Colon (tissue), 2 donors: Measurements from ENCODE around the gene GPRIN2.
"Not testable (repeated sequence)": the region's sequence is repeated elsewhere in the genome, so short reads cannot be mapped to it uniquely, and the experiment has no call there.

Source experiments
- FAIRE-seq: peaks from 2 replicates; lab custom pipeline; 2012; peaks lifted over from hg19 to GRCh38; lab: Jason Lieb, UNC
- donor health status: control.
- donor health status: control.

The GPRIN2 gene

DNA sequence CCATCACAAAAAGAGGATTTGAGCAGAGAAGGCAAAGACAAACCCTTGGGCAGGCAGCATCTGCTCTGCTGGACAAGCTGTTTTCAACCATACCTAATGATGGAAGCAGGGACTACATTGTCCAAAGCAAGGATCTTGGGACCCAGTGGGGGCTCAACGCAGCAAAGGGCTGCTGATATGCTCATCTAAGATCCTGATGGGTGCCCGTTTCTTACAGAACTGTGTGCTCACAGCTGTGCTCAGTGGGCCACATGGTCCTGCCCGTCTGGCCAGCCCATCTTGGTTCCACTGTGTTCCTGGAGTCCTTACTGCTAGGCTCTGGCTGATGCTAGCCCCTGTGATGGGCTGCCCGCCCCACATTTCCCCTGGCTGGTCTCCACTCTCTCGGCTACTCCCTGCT lies 36.1 kb downstream of the GPRIN2 start:
- no peak for FAIRE-seq

DNA sequence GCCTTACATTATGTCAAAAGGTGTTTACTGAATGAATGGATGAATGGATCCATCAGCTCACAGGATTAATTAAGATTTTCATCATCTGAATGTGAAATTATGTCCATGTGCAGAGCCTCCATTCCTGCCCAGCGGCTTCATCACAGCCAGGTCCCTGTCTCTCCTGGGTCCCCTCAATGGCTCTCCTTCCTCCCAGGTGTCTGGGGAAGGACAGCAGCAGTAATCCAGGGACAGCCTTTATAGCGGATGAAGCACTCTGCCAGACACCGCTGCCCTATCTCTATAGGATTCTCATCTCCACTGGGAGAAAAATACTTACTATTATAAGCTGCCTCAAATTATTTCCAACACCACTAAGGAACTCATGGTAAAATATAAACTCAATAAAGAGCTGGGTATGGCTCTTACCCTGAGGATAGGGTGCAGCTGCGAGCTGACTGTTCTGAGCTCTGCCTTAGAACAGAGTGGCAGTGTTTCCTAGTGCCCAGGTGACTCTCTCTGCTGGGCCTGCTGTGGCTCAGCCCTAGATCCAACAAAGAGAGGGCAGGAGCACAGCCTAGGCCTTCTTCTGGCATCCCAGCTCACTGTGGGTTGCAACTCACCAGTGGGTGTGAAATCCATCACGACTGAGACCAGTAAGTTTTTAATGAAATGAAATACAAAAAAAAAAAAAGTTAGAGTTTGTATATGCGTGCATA lies 38.3 kb downstream of the GPRIN2 start:
- no peak for FAIRE-seq

DNA sequence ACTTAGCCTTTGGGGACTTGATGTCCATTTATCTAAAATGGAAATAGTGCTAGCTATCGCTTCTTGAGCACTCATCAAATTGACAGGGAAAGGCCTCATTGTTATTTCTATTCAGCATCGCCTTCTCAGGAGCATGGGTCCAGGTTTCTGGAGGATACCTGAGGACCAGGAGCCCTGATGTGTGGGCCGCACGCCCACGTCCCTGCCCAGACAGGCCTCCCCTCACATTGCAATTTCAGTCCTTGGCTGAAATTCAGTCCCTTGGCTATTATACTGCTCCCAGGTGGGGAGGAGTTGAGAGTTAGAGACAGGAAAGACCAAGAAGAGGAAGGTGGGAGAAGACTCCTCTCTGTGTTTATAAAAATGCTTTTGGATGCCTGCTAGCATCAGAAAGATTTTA lies 38.9 kb downstream of the GPRIN2 start:
- no peak for FAIRE-seq

DNA sequence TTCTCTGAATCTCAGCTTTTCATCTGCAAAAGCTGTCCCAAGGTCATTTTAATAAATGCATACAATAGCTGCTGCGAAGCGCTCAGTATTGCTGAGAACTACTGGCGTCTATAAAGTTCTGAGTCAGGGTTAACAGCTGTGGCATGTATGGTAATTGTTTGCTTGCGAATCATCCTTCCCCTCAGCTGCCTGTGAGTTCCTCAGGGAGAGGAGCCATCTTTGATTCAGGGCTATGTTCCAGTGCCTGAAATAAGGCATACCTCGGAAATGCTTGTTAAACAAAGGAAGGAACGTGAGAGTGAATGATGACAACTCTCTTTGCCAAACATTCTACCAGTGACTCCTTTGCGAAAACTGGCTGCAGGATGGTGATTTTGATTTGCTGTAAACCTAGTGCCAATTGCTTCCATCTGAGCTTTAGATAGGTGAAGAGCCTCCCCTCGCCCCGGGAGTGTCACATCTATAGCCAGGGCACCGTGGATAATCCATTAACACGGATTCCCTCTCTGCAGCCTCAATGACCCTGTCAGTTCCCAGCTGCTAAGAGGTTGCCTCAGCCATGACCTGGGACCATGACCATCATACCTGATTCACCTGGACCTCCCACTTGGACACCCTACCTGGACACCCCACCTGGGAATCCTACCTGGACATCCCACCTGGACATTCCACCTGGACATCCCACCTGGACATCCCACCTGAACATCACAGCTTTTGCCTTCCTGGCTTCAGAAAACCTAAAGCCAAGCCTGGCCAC lies 39.6 kb downstream of the GPRIN2 start:
- no peak for FAIRE-seq

DNA sequence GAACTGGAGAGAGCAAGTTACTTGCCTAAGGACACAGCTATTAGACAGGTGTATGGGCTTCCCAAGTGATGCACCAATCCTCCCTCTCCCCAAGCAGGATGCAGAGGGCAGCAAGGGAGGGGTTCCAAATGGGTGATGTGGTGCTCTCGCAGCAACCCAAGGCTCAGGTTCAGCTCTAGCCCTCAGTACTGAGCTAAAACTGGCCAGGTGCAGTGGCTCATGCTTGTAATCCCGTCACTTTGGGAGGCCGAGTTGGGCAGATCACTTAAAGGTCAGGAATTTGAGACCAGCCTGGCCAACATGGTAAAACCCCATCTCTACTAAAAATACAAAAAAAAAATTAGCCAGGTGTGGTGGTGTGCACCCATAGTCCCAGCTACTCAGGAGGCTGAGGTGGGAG lies 40.7 kb downstream of the GPRIN2 start:
- FAIRE-seq = no peak

DNA sequence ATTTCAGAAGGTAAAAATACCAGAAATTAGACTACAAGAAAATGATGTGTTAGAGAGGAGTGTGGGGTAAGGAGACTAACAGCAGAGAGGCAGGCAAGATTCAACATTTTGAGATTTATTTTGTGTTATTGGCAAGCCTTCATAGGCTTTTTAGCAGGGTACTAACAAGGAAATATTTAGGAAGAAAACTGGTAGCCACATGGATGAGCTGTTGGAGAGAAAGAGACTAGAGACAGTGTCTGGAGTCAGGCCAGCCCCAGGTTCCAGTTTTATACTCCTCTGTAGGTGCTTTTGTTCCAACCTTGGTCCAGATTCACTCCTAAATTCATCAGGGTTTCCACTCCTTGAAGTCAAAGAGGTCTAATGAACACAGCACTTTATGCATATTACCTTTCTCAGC lies 41.1 kb downstream of the GPRIN2 start:
- no peak for FAIRE-seq

DNA sequence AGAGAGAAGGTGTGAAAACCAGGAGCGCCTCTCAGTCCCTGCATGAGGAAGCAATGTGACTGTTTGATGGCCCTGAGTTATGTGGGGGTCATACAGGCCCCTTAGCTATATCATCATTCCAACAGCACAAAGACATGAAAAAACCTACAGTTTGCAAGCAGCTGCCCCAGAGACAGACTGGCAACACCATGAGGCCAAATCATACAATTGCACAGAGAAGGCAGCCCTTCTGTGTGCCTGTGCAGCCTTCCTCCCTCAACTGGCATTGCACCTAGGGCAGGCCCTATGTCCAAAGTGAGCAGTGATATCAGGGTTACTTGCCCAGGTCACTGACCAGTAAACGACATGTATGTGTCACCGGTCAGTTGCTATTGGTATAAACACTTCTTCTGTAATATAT lies 41.6 kb downstream of the GPRIN2 start:
- no peak for FAIRE-seq

DNA sequence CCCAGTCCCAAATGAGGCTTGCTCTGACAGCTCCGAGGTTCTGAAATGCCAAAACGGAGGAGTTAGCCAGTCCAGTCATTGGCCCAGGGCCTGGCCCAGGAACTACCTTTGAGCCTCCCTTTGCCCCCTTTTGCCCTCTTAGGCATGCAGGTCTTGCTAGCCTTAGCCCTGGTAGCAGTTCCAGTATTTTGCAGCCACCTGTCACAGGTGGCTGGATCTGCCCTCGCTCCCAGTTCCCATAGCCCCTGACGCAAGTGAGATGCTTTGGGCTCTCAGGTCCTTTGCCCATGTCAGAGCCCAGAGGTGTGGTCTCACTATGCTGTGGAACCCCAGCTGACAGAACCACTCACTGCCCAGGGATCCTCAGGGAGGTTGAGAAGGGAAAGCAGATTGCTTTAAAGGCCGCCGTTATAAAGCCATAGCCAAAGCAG lies 42.0 kb downstream of the GPRIN2 start:
- FAIRE-seq = no peak

DNA sequence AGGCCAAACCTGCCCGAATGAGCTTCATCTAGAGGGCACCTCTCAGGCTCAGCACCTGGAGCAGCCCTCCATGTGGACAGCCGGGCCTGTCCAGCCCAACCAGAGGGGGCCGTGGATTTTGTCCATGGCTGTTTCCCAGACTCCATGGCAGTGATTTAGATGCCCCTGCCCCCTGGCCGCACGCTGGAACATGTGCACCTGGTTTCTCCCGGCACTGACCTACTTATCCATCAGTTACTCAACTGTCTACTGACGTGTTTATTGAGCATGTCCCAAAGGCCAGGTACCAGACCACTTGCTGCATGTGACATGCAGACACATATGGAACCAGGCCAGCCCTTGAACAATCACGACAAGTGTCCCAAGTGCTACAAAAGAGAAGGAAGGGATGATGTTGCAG lies 43.1 kb downstream of the GPRIN2 start:
- not testable (repeated sequence) for FAIRE-seq

DNA sequence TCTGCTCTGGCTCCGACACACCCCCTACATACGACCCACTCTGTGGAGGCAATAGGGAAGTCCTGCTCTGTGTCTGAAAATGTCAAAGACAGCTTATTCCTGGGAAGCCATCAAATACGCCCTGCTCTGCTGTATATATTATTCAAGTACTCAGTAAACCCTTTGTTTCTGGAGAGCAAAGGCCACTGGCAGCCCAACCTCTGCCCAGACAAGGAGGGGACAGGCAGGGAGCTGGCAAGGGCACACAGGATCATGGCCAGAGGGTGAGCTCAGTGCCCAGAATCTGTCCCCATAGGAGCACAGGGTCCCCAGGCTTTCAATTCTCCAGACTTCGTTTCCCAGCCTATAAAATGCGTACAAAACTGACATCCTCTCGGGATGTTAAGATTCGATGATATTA lies 43.7 kb downstream of the GPRIN2 start:
- not testable (repeated sequence) for FAIRE-seq

DNA sequence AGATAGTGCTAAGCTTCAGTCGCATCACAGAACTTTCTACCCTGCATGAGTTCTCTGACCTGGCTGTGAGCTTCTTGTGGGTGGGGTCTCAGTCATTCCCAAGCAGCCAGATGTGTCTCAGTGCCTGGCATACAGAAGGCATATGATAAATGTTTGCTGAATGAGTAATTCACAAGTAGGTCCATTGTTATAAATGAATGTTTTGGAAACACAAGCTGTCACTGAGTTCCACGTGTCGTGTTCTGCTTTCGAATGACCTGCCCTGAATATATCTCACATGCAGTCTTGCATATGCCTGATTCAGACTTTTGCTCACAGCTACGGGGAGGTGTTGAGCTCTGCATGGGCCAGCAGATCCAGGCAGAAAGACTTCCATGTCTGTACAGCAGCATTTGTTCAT lies 44.5 kb downstream of the GPRIN2 start:
- not testable (repeated sequence) for FAIRE-seq
